GM18519 (cell line): ENCODE measurements around the gene SACM1L.
"Not testable (repeated sequence)": the region's sequence is repeated elsewhere in the genome, so short reads cannot be mapped to it uniquely, and the experiment has no call there.

Source experiments
- ATAC-seq: cut with Tn5 transposase; IDR thresholded peaks from one replicate; pipeline ENCODE4 v1.9.1; 2021; ENCODE audit warnings: mild to moderate bottlenecking, moderate library complexity; ENCODE audit not compliant: unreplicated experiment, low FRiP score

The SACM1L gene

DNA sequence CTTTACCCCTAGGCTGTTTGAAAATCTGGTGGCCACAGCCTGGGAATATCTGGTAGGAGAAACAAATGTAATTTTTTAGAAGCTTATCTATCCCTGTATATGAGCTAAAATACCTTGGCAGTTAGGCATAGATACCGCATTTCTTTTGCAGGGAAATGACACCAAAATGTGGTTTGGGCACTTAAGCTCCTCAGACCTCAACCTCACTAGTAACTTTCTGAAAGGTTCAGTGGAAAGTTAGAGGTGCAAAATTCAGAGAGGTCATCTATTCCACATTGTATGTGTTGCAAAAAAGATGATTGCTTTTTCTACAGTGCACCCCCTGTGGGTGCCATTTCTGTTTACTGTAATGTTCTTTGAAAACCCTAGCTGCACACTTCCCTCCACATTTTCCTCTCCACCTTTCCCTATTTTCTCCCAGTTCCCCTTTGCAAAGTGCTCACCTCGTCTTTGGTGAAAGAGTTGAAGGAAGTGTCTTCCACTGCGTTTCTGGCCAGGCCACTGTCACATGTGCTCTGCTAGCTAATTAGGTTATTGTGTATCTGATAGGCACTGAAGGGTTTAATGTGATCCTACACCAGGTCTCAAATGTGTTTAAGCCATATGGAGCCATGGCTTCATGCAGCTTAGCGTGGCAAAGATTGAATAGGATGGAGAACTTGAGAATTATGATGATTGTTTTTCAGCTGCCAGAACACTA is 1.3 kb downstream of the SACM1L start:
- ATAC-seq = no peak

DNA sequence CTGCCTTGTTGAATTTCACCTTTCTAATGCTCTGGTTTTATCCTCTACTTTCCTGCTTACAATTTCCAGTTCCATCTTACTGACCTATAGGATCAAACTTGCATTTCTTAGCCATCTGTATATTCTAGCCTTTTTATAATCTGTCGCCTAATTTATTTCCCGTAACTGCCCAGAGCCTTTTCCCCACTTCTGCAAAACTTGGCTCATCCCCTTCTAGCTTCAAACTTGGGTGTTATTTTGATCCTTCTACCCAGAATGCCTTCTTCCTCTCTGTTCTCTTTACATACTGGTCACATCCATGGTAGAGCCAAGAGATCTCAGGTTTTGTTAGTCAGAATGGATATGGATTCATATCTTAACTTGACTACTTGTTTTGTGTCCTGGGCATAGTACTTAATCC is 2.6 kb downstream of the SACM1L start:
- ATAC-seq = no peak

DNA sequence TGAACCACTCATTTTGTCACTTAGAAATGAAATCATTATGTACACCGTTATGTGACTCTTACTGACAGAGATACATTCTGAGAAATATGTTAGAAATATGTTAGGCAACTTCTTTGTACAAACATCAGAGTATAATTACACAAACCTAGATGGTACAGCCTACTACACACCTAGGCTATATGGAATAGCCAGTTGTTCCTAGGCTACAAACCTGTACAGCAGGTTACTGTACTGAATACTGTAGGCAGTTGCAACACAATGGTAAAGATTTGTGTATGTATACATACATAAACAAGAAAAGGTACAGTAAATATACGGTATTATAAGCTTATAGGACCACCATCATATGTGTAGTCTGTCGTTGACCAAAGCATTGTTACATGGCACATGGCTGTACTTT is 3.7 kb downstream of the SACM1L start:
- no peak for ATAC-seq

- no peak for ATAC-seq
Observed at GRCh38 chr3:45693941-45694521, 4.8 kb downstream of the SACM1L start.

GRCh38 chr3:45695166-45695565 is 6.0 kb downstream of the SACM1L start:
- not testable (repeated sequence) for ATAC-seq

- ATAC-seq = no peak
Observed at GRCh38 chr3:45700570-45701073, 11.4 kb downstream of the SACM1L start.

DNA sequence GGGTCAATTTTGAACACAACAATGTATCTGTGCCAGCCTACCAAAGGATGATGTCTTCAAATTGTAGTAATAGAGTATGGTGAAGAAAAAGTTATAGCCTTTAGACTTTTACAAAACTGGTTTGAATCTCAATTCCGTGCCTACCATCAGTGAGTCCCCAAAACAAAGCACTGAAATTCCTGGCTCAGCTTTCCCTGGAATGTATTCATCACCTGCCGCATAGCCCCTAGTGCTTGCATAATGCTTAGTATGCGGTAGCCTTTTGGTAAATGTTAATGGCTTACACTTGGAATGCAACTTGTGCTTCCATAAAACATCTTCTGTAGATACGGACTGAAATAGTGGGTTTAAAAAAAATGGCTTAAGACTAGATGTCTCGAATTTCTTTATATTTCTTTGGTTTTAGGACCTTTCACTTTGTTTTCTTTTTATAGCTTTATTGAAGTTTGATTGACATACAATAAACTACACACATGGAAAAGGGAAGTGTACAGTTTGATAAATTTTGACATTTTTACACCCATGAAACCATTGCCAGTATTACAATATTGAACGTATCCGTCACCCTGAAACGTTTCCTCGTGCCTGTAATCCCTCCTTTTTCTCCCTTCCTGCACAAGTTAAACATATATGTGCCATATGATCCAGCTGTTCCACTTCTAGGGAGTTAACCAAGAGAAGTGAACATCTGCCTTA is 12.1 kb downstream of the SACM1L start:
- ATAC-seq = no peak

GRCh38 chr3:45704301-45704943 is 15.2 kb downstream of the SACM1L start:
- ATAC-seq = no peak

DNA sequence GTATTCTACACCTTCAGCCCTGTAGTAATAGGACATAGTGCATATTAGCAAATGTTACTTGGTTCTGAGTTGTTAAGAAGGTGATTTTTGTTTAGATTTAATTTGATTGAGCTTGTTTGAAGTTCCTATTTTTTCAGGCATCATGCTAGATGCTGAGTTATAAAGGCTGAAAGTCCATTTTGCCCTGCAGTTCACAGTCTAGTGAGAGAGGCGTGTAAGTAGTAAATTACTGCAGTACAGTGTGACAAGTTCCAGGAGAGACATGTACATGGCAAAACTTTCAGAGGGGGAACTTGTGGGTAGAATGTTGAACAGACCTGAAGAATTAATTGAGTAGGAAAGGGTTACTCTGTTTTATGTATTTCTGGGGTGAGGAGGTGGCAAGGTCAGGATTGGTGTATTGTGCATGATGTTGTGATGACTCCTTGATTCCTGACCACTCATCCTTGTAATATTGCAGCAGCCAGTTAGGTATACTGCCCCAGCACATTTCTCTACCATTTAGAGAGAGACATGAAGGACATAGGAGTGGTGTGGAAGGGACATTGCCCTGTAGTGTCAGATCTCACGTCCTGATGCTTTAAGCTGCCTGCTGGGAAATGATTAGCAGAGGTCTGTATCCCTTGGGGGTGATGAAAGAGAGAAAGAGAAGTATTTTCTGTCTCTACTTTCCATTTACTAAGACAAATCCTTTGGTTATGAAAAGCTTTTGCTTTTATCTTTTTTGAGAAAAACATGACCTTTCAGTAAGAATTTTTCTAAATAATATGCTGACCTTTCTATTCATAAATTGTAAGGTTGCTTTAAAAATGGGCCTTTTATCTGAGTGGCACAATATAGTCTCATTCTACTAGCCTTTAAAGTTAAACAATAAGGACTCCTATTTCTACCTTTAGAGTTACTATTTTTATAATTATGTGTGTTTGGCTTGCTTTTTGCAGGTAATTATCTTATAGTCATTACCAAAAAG is 16.9 kb downstream of the SACM1L start:
- ATAC-seq = no peak

GRCh38 chr3:45711931-45712330 is 22.7 kb downstream of the SACM1L start:
- ATAC-seq = no peak

- ATAC-seq = no peak
Observed at GRCh38 chr3:45712434-45713110, 23.4 kb downstream of the SACM1L start.

DNA sequence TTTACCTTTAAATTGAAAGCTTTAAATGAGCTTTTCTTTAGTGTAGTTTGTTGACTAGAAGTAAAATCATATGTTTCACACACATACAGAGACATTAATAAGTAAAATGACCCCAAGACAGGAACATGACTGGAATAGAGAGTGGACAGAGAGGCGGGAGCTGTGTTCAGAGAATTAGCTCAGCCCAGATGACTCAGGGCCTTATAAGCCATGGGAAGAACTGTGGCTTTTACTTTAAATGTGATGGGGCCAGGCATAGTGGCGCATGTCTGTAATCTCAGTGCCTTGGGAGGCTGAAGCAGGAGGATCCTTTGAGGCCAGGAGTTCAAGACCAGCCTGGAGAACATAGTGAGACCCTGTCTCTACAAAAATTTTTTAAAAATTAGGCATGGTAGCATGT is 26.7 kb downstream of the SACM1L start:
- ATAC-seq = no peak

GRCh38 chr3:45716790-45717336 is 27.7 kb downstream of the SACM1L start:
- no peak for ATAC-seq

DNA sequence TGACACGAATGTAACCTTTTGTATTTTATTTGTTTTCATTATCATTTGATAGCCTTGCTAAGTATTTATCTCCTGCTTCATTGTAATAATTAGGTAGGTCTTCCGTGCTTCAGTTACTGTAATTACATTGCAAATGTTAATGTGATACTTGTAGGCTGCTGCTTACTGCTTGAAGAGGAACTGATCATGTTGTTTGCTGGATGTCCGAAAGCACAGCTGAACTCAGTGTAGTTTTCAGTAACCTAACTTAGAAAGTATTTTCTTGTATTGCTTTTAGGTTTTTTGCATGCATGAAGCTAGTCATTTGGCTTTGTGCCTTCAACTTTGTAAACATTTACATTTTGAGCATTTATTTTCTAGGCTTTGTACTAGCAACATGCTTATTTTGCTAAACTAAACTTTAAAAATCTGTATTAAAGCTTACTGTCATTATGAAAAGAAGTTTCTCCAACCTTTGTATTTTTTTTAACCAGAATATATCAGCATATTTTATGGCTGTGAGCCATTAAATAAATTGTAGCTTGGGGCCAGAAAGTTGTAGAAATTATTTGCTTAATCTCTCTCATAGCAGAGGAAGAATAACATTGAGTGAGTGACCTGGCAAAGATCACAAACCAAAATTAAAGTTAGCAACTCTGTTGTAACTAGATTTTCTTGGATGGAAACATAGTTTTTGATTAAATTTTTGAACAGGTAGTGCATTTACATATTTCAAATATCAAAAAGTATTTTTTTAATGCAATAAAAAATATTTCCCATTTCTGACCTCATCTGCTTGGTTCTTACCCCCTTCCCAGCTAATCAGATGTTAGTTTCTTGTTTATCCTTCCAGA is 30.7 kb downstream of the SACM1L start:
- ATAC-seq = no peak

GRCh38 chr3:45724911-45725310 is 35.7 kb downstream of the SACM1L start:
- ATAC-seq = no peak

DNA sequence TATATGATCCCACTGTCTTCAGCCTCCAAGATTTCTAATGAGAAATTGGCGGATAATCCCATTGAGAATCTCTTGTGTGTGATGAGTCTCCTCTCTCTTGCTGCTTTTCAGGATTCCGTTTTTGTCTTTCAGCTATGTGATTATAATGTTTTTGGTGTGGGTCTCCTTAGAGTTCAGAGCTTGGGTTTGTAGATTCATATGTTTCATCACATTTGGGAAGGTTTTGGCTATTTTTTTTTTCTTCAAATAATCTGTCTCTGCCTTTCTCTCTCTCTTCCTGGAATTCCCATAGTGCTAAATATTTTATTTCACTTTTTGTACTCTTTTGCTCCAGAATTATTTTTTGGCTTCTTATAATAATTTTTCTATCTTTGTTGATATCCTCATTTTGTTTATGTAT is 40.4 kb downstream of the SACM1L start:
- no peak for ATAC-seq

- no peak for ATAC-seq
Observed at GRCh38 chr3:45730409-45731154, 41.4 kb downstream of the SACM1L start.

- no peak for ATAC-seq
Observed at GRCh38 chr3:45736707-45737106, 47.5 kb downstream of the SACM1L start.
